ENCODE results near the gene SMPD3. TPM values are rescaled to one million over a fixed set of nuclear protein-coding genes. Genes with fewer than 3 reads are reported as not detected.

The SMPD3 gene
- total RNA-seq, 3 donors from 2014 or later, result under 0.01 to 15.4 (median 2.9) TPM

- Histone ChIP-seq H3K27ac (no peak overlapping the region), H3K27me3 (no peaks in the 10 kb centered on the region), H3K4me1 (no peaks in the 10 kb centered on the region), H3K9me3 (no peaks in the 10 kb centered on the region), H3K4me3 (no peak overlapping the region), H3K36me3 (no peaks in the 10 kb centered on the region)
- DNase-seq (ENCODE audit: low spot score in 2 of 2), result no peak
- intact Hi-C loops (cut with DNase I; ENCODE audit: low total_unique reads), result no loop called here
- TF ChIP-seq POLR2AphosphoS5 (IDR thresholded peaks at IDR 0.05), result no peak
- TF ChIP-seq CTCF (IDR thresholded peaks at IDR 0.05), result no peak
These were observed 62.9 kb downstream of the SMPD3 start for GRCh38 chr16:68385371-68385770.

GRCh38 chr16:68384288-68385161 lies 63.8 kb downstream of the SMPD3 start:
- Histone ChIP-seq H3K9me3 (no peaks in the 10 kb centered on the region), H3K4me3 (no peak overlapping the region), H3K27me3 (no peaks in the 10 kb centered on the region), H3K36me3 (no peaks in the 10 kb centered on the region), H3K4me1 (no peaks in the 10 kb centered on the region), H3K27ac (no peak overlapping the region)
- intact Hi-C loops (cut with DNase I; ENCODE audit: low total_unique reads), result no loop called here
- no peak for TF ChIP-seq POLR2AphosphoS5 (IDR thresholded peaks at IDR 0.05)
- no peak for TF ChIP-seq POLR2A (IDR thresholded peaks at IDR 0.05)
- no peak for TF ChIP-seq CTCF (IDR thresholded peaks at IDR 0.05)
- DNase-seq (ENCODE audit: low spot score in 2 of 2), result no peak

- H3K27ac ChIP-seq, result no peak overlapping the region
- no peaks in the 10 kb centered on the region for H3K36me3 ChIP-seq
- no peaks in the 10 kb centered on the region for H3K4me1 ChIP-seq
- no peaks in the 10 kb centered on the region for H3K27me3 ChIP-seq
- intact Hi-C loops (cut with DNase I; ENCODE audit: low total_unique reads), result no loop called here
- no peaks in the 10 kb centered on the region for H3K9me3 ChIP-seq
- H3K4me3 ChIP-seq, result no peak overlapping the region
- no peak for DNase-seq (ENCODE audit: low spot score in 2 of 2)
- TF ChIP-seq POLR2AphosphoS5 (IDR thresholded peaks at IDR 0.05) (no peak), POLR2A (IDR thresholded peaks at IDR 0.05) (no peak), CTCF (IDR thresholded peaks at IDR 0.05) (no peak)
These were observed 64.5 kb downstream of the SMPD3 start for GRCh38 chr16:68383858-68384257.

GRCh38 chr16:68382296-68382718 lies 66.0 kb downstream of the SMPD3 start:
- no peaks in the 10 kb centered on the region for H3K36me3 ChIP-seq
- no peaks in the 10 kb centered on the region for H3K9me3 ChIP-seq
- no peaks in the 10 kb centered on the region for H3K4me1 ChIP-seq
- no peaks in the 10 kb centered on the region for H3K27me3 ChIP-seq
- no peak overlapping the region for H3K4me3 ChIP-seq
- TF ChIP-seq POLR2AphosphoS5 (IDR thresholded peaks at IDR 0.05) (no peak), CTCF (IDR thresholded peaks at IDR 0.05) (no peak), POLR2A (IDR thresholded peaks at IDR 0.05) (no peak)
- no peak overlapping the region for H3K27ac ChIP-seq
- intact Hi-C loops (cut with DNase I; ENCODE audit: low total_unique reads), result no loop called here
- DNase-seq (ENCODE audit: low spot score in 2 of 2), result no peak

GRCh38 chr16:68381363-68381724 lies 67.0 kb downstream of the SMPD3 start:
- Histone ChIP-seq H3K4me3 (no peak overlapping the region), H3K4me1 (no peaks in the 10 kb centered on the region), H3K9me3 (no peaks in the 10 kb centered on the region), H3K27me3 (no peaks in the 10 kb centered on the region), H3K36me3 (no peaks in the 10 kb centered on the region), H3K27ac (no peak overlapping the region)
- DNase-seq (ENCODE audit: low spot score in 2 of 2), result no peak
- intact Hi-C loops (cut with DNase I; ENCODE audit: low total_unique reads), result no loop called here
- TF ChIP-seq POLR2A (IDR thresholded peaks at IDR 0.05) (no peak), CTCF (IDR thresholded peaks at IDR 0.05) (no peak), POLR2AphosphoS5 (IDR thresholded peaks at IDR 0.05) (no peak)
